DND-41 (cell line): Measurements from ENCODE around the gene DNAJC6.

ENCODE experiments used
- ATAC-seq: fragments of 200-7000 bp; cut with Tn5 transposase; 3 replicates; pipeline ENCODE4 v1.9.1; 2021; ENCODE audit warnings: low read depth; ENCODE audit not compliant: insufficient read depth
- DNase-seq: peaks from one replicate; pipeline ENCODE4 v3.0.0-alpha.2; 2020
- H2AFZ ChIP-seq: 2 replicates; pipeline ENCODE4 v1.6.0; 2012; ENCODE audit warnings: low read depth, low read length
- H3K27ac ChIP-seq: 2 replicates; pipeline ENCODE4 v1.5.1; 2012; ENCODE audit warnings: low read length, inconsistent platforms
- H3K27me3 ChIP-seq: fragments of 200-600 bp; sonication (generic); 2 replicates; pipeline ENCODE4 v1.6.0; 2012; ENCODE audit warnings: low read length, mild to moderate bottlenecking, inconsistent platforms; ENCODE audit not compliant: insufficient read depth, poor library complexity
- H3K36me3 ChIP-seq: 2 replicates; pipeline ENCODE4 v1.5.1; 2012; ENCODE audit warnings: low read length, inconsistent platforms; ENCODE audit not compliant: insufficient read depth
- H3K4me1 ChIP-seq: 2 replicates; pipeline ENCODE4 v1.5.1; 2012; ENCODE audit warnings: mild to moderate bottlenecking, low read length; ENCODE audit not compliant: insufficient read depth
- H3K4me2 ChIP-seq: 2 replicates; pipeline ENCODE4 v1.6.0; 2012; ENCODE audit warnings: mild to moderate bottlenecking, moderate library complexity, low read length, inconsistent platforms; ENCODE audit not compliant: insufficient read depth
- H3K4me3 ChIP-seq, 2 experiments: fragments of 200-600 bp in 1 of 2; shearing (Covaris generic) in 1 of 2; 2 replicates each; pipeline ENCODE4 v1.5.1; 2012 to 2016; ENCODE audit warnings: inconsistent platforms in 2 of 2, low read length in 2 of 2, mild to moderate bottlenecking in 2 of 2, low read depth in 1 of 2, moderate library complexity in 1 of 2
- H3K79me2 ChIP-seq: 2 replicates; pipeline ENCODE4 v1.6.0; 2012; ENCODE audit warnings: low read length, inconsistent platforms; ENCODE audit not compliant: insufficient read depth
- H3K9ac ChIP-seq: 2 replicates; pipeline ENCODE4 v1.6.0; 2012; ENCODE audit warnings: low read depth, mild to moderate bottlenecking, inconsistent platforms, low read length, moderate library complexity
- H3K9me3 ChIP-seq: 2 replicates; pipeline ENCODE4 v1.5.1; 2012; ENCODE audit warnings: low read length, moderate library complexity, mild to moderate bottlenecking, inconsistent platforms; ENCODE audit not compliant: insufficient read depth, severe bottlenecking
- H4K20me1 ChIP-seq: 2 replicates; pipeline ENCODE4 v1.6.0; 2012; ENCODE audit warnings: low read length; ENCODE audit not compliant: insufficient read depth
- EZH2 ChIP-seq: IDR thresholded peaks from 3 replicates; pipeline ENCODE4 v1.6.1; 2012; ENCODE audit warnings: borderline replicate concordance, low read depth, mild to moderate bottlenecking, moderate library complexity, low read length, inconsistent platforms; ENCODE audit not compliant: severe bottlenecking
- TF ChIP-seq, protein P1 (sequence below): IDR thresholded peaks from 2 replicates; pipeline ENCODE4 v1.5.1; 2012; ENCODE audit warnings: borderline replicate concordance, low read length, moderate library complexity, mild to moderate bottlenecking; ENCODE audit not compliant: poor library complexity, severe bottlenecking; ENCODE audit errors: extremely low read depth

DNAJC6 gene

GRCh38 chr1:65421351-65422025 lies 112.1 kb downstream of the DNAJC6 start:
- Histone ChIP-seq H2AFZ (peak overlapping the region; percentile 84), H3K9me3 (no peaks in the 10 kb centered on the region), H3K4me2 (peak overlapping the region; percentile 60), H3K79me2 (peaks cover 21% of the 10 kb centered on the region), H3K36me3 (peaks cover 17% of the 10 kb centered on the region), H3K4me3 (peak overlapping the region; percentile 70 to 81), H3K9ac (peak overlapping the region; percentile 73), H3K27ac (peak overlapping the region; percentile 81), H3K4me1 (peaks cover 29% of the 10 kb centered on the region), H3K27me3 (no peaks in the 10 kb centered on the region), H4K20me1 (no peaks in the 10 kb centered on the region)
- DNase-seq, result no peak
- TF ChIP-seq, protein P1, sequence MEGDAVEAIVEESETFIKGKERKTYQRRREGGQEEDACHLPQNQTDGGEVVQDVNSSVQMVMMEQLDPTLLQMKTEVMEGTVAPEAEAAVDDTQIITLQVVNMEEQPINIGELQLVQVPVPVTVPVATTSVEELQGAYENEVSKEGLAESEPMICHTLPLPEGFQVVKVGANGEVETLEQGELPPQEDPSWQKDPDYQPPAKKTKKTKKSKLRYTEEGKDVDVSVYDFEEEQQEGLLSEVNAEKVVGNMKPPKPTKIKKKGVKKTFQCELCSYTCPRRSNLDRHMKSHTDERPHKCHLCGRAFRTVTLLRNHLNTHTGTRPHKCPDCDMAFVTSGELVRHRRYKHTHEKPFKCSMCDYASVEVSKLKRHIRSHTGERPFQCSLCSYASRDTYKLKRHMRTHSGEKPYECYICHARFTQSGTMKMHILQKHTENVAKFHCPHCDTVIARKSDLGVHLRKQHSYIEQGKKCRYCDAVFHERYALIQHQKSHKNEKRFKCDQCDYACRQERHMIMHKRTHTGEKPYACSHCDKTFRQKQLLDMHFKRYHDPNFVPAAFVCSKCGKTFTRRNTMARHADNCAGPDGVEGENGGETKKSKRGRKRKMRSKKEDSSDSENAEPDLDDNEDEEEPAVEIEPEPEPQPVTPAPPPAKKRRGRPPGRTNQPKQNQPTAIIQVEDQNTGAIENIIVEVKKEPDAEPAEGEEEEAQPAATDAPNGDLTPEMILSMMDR, result no peak
- no peak for TF ChIP-seq EZH2
- ATAC-seq, result no peak

- H2AFZ ChIP-seq, result no peak overlapping the region
- TF ChIP-seq EZH2, result no peak
- TF ChIP-seq, protein P1, result no peak
- ATAC-seq (no peak), DNase-seq (no peak)
- H3K4me3 ChIP-seq, result peak overlapping the region in 1 of 2 experiments; percentile 70; a peak in 2 of 4 replicates
- no peaks in the 10 kb centered on the region for H4K20me1 ChIP-seq
- peaks cover 22% of the 10 kb centered on the region for H3K36me3 ChIP-seq
- H3K4me1 ChIP-seq, result peaks cover 29% of the 10 kb centered on the region
- peak overlapping the region; percentile 73; the same call in 1 of the 2 replicates for H3K9ac ChIP-seq
- H3K27ac ChIP-seq, result no peak overlapping the region
- peaks cover 21% of the 10 kb centered on the region for H3K79me2 ChIP-seq
- no peaks in the 10 kb centered on the region for H3K27me3 ChIP-seq
- H3K4me2 ChIP-seq, result peak overlapping the region; percentile 60
- H3K9me3 ChIP-seq, result no peaks in the 10 kb centered on the region
Measured at GRCh38 chr1:65422241-65423203, 113.2 kb downstream of the DNAJC6 start.

GRCh38 chr1:65423884-65424572 lies 114.7 kb downstream of the DNAJC6 start:
- H3K27ac ChIP-seq, result no peak overlapping the region
- peaks cover 27% of the 10 kb centered on the region for H3K36me3 ChIP-seq
- H3K4me2 ChIP-seq, result no peak overlapping the region
- no peaks in the 10 kb centered on the region for H4K20me1 ChIP-seq
- no peaks in the 10 kb centered on the region for H3K9me3 ChIP-seq
- H3K4me3 ChIP-seq, result no peak overlapping the region
- no peak overlapping the region for H2AFZ ChIP-seq
- TF ChIP-seq, protein P1, result no peak
- no peak for TF ChIP-seq EZH2
- no peak for DNase-seq
- H3K4me1 ChIP-seq, result peaks cover 29% of the 10 kb centered on the region
- no peak overlapping the region for H3K9ac ChIP-seq
- H3K27me3 ChIP-seq, result no peaks in the 10 kb centered on the region
- ATAC-seq, result no peak
- H3K79me2 ChIP-seq, result peaks cover 21% of the 10 kb centered on the region
